ENCODE data around the gene TCF7L2.
"Not testable (repeated sequence)": the region's sequence is repeated elsewhere in the genome, so short reads cannot be mapped to it uniquely, and the experiment has no call there.

TCF7L2 gene

DNA sequence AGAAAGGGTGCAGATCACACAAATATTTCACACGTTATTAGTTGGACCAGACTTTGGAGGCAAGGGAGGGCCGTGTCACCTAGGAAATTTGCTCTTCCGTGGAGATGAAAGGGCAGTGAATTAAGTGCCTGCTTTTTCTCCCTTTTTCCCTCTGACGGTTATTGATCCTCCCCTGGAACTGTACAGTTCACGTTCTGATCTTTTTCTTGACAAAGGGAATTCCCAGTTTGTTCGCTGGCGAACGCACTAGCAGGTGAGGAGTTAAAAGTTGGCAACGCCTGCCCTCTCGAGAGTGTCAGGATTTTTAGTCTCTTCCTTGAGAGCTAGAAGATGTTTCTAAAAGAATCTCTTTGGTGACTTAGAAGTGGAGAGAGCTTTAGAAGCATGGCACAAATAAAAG lies 111.5 kb downstream of the TCF7L2 start:
- H3K27me3 ChIP-seq (ENCODE audit: control insufficient read depth, low read length): no peaks in the 10 kb centered on the region
- no peaks in the 10 kb centered on the region for H3K9me2 ChIP-seq (replicated peaks; ENCODE audit: control insufficient read depth, low read length)
- TF ChIP-seq, protein P1, sequence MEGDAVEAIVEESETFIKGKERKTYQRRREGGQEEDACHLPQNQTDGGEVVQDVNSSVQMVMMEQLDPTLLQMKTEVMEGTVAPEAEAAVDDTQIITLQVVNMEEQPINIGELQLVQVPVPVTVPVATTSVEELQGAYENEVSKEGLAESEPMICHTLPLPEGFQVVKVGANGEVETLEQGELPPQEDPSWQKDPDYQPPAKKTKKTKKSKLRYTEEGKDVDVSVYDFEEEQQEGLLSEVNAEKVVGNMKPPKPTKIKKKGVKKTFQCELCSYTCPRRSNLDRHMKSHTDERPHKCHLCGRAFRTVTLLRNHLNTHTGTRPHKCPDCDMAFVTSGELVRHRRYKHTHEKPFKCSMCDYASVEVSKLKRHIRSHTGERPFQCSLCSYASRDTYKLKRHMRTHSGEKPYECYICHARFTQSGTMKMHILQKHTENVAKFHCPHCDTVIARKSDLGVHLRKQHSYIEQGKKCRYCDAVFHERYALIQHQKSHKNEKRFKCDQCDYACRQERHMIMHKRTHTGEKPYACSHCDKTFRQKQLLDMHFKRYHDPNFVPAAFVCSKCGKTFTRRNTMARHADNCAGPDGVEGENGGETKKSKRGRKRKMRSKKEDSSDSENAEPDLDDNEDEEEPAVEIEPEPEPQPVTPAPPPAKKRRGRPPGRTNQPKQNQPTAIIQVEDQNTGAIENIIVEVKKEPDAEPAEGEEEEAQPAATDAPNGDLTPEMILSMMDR (IDR thresholded peaks at IDR 0.05; ENCODE audit: low read depth, low read length, poor library complexity, severe bottlenecking): no peak
- no peak for TF ChIP-seq EZH2phosphoT487 (IDR thresholded peaks at IDR 0.05; ENCODE audit: borderline replicate concordance, low read length)
- no peaks in the 10 kb centered on the region for H3K9me3 ChIP-seq (ENCODE audit: control insufficient read depth, insufficient read depth, low read length)
- H4K20me1 ChIP-seq (ENCODE audit: control insufficient read depth, insufficient read depth, low read depth, low read length): no peaks in the 10 kb centered on the region
- peaks cover 4% of the 10 kb centered on the region; the same call in 1 of the 2 replicates for H3K4me1 ChIP-seq (ENCODE audit: control insufficient read depth, low read length)
- H3K79me2 ChIP-seq (ENCODE audit: control insufficient read depth, low read length): no peaks in the 10 kb centered on the region
- H3K4me3 ChIP-seq (ENCODE audit: low read length): no peak overlapping the region
- no peak overlapping the region for H3K27ac ChIP-seq (ENCODE audit: low read depth, low read length)
- H3K36me3 ChIP-seq (ENCODE audit: control insufficient read depth, low read length): no peaks in the 10 kb centered on the region
- H3K4me2 ChIP-seq (ENCODE audit: low read length): no peak overlapping the region
- no peaks in the 10 kb centered on the region for H3F3A ChIP-seq (ENCODE audit: control insufficient read depth, insufficient read depth)

- no peaks in the 10 kb centered on the region for H3K79me2 ChIP-seq (ENCODE audit: control insufficient read depth, low read length)
Observed at GRCh38 chr10:113063043-113063967, 113.3 kb downstream of the TCF7L2 start.

DNA sequence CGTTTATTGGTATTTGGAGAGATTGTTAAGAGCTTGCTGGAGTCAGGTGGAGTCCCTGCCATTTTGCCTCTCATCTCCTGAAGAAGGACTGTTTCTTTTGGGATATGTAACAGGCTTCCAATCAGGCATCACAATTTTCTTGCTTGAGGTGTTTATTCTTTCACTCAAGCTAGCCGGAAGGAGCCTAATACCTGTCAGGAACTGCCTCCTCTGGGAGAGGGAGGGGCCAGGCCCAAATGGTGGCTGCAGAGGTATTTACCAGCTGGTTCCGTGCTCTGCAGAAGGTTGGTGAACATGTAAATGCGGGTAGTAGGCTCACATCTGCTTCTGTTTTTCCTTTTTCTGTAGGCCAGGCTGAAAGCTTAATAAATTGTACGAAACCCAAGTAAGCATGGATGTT lies 114.0 kb downstream of the TCF7L2 start:
- Histone ChIP-seq H3F3A (ENCODE audit: control insufficient read depth, insufficient read depth) (no peaks in the 10 kb centered on the region), H3K79me2 (ENCODE audit: control insufficient read depth, low read length) (no peaks in the 10 kb centered on the region)

More at GRCh38 chr10:113063043-113063967, 113.3 kb downstream of the TCF7L2 start:
- no peak overlapping the region for H3K27ac ChIP-seq (ENCODE audit: low read depth, low read length)
- no peaks in the 10 kb centered on the region for H3K36me3 ChIP-seq (ENCODE audit: control insufficient read depth, low read length)
- peaks cover 4% of the 10 kb centered on the region; the same call in 1 of the 2 replicates for H3K4me1 ChIP-seq (ENCODE audit: control insufficient read depth, low read length)
- no peaks in the 10 kb centered on the region for H3K9me3 ChIP-seq (ENCODE audit: control insufficient read depth, insufficient read depth, low read length)
- no peaks in the 10 kb centered on the region for H3K27me3 ChIP-seq (ENCODE audit: control insufficient read depth, low read length)
- no peaks in the 10 kb centered on the region for H3F3A ChIP-seq (ENCODE audit: control insufficient read depth, insufficient read depth)
- TF ChIP-seq, protein P1 (IDR thresholded peaks at IDR 0.05; ENCODE audit: low read depth, low read length, poor library complexity, severe bottlenecking): no peak
- TF ChIP-seq EZH2phosphoT487 (IDR thresholded peaks at IDR 0.05; ENCODE audit: borderline replicate concordance, low read length): no peak
- no peaks in the 10 kb centered on the region for H4K20me1 ChIP-seq (ENCODE audit: control insufficient read depth, insufficient read depth, low read depth, low read length)
- no peak overlapping the region for H3K4me3 ChIP-seq (ENCODE audit: low read length)
- H3K9me2 ChIP-seq (replicated peaks; ENCODE audit: control insufficient read depth, low read length): no peaks in the 10 kb centered on the region
- H3K4me2 ChIP-seq (ENCODE audit: low read length): no peak overlapping the region

GRCh38 chr10:113066120-113066519 lies 116.1 kb downstream of the TCF7L2 start:
- H3K36me3 ChIP-seq (ENCODE audit: control insufficient read depth, low read length); H3K79me2 ChIP-seq (ENCODE audit: control insufficient read depth, low read length); H3K4me3 ChIP-seq (ENCODE audit: low read length); H3F3A ChIP-seq (ENCODE audit: control insufficient read depth, insufficient read depth); H3K27me3 ChIP-seq (ENCODE audit: control insufficient read depth, low read length); H3K9me3 ChIP-seq (ENCODE audit: control insufficient read depth, insufficient read depth, low read length); H4K20me1 ChIP-seq (ENCODE audit: control insufficient read depth, insufficient read depth, low read depth, low read length); H3K9me2 ChIP-seq (replicated peaks; ENCODE audit: control insufficient read depth, low read length); H3K4me2 ChIP-seq (ENCODE audit: low read length); H3K27ac ChIP-seq (ENCODE audit: low read depth, low read length); H3K4me1 ChIP-seq (ENCODE audit: control insufficient read depth, low read length): not testable (repeated sequence)

More for the DNA sequence above, 114.0 kb downstream of the TCF7L2 start:
- no peak for TF ChIP-seq EZH2phosphoT487 (IDR thresholded peaks at IDR 0.05; ENCODE audit: borderline replicate concordance, low read length)
- TF ChIP-seq, protein P1 (IDR thresholded peaks at IDR 0.05; ENCODE audit: low read depth, low read length, poor library complexity, severe bottlenecking): no peak
- Histone ChIP-seq H3K9me2 (replicated peaks; ENCODE audit: control insufficient read depth, low read length) (no peaks in the 10 kb centered on the region), H3K36me3 (ENCODE audit: control insufficient read depth, low read length) (no peaks in the 10 kb centered on the region), H3K27ac (ENCODE audit: low read depth, low read length) (no peak overlapping the region), H3K9me3 (ENCODE audit: control insufficient read depth, insufficient read depth, low read length) (no peaks in the 10 kb centered on the region), H3K4me2 (ENCODE audit: low read length) (no peak overlapping the region), H3K27me3 (ENCODE audit: control insufficient read depth, low read length) (no peaks in the 10 kb centered on the region), H4K20me1 (ENCODE audit: control insufficient read depth, insufficient read depth, low read depth, low read length) (no peaks in the 10 kb centered on the region), H3K4me1 (ENCODE audit: control insufficient read depth, low read length) (peaks cover 4% of the 10 kb centered on the region; the same call in 1 of the 2 replicates), H3K4me3 (ENCODE audit: low read length) (no peak overlapping the region)

Data from DOHH2 (cell line).